GM20431 (cell line): ENCODE results near the gene FOXF2.
"Not testable (repeated sequence)": the region's sequence is repeated elsewhere in the genome, so short reads cannot be mapped to it uniquely, and the experiment has no call there.

Source experiments
- in situ Hi-C: fragments of 300-500 bp; cut with MseI, MboI; formaldehyde crosslinking; loops from one replicate; pipeline ENCODE4 v1.15.0; 2020; ENCODE audit warnings: low sequenced_read_pairs; ENCODE audit not compliant: unreplicated experiment

The FOXF2 gene

DNA sequence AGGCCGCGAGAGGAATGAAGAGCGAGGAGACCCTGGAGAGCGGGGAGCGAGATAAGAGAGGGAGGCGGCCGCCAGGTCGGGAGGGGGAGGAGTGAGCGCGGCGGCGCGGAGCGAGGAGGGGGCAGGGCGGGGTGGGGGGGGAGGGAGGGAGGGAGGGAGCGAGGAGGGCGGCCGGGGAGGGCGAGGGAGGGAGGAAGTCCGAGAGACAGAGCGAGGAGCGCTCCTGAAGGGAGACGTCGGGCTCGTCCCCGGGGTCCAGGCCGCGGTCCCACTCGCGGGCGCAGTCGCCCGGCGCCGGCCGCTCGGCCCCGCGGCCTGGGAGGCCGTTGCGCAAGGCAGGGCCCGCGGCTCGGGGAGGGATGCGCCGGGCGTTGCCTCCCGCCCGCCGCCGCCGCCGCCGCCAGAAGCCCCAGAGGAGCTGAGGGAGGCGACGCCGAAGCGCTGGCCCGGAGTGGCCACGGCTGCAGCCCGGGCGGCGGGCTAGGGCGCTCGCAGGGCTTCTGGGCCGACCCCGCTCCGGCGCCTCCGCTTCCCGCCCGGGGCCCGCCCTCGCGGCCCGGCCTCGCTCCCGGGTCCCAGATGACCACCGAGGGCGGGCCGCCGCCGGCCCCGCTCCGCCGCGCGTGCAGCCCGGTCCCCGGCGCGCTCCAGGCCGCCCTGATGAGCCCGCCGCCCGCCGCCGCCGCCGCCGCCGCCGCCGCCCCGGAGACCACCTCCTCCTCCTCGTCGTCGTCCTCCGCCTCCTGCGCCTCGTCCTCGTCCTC is at the start of gene FOXF2:
TSS of gene FOXF2 (plus strand) at position 208 of the 764 bp plus-strand sequence. CDS start at position 580, 372 bp downstream.
- in situ Hi-C loops: loop anchor here (25.0 kb wide), 1 partner anchor 602 kb away; no protein-coding TSS in a partner anchor

GRCh38 chr6:1346101-1346500 is 43.3 kb upstream of the FOXF2 start:
- in situ Hi-C loops: no loop called here

GRCh38 chr6:1346558-1347091 is 42.8 kb upstream of the FOXF2 start:
- in situ Hi-C loops: no loop called here

GRCh38 chr6:1347161-1347560 is 42.2 kb upstream of the FOXF2 start:
- in situ Hi-C loops: no loop called here

DNA sequence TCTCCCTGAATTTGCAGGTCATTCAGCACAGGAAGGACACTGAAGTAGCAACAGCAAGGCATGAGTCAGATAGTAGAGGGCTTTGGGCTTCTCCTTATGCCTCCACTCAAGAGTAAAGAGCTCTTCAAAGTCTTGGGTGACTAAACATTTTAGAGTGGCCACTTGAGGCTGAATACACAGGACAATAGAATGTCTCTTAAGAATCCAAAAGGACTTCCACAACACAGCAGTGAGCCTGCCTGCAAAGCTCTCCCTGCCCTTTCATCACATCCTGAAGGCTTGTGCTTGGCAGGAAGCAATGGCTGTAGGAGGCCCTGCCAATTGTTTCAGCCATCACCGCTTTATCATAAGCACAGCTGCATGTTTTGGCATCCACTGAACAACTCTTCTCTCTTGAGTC is 40.7 kb upstream of the FOXF2 start:
- in situ Hi-C loops: no loop called here

- in situ Hi-C loops: no loop called here
Observed at GRCh38 chr6:1349655-1350054, 39.7 kb upstream of the FOXF2 start.

- in situ Hi-C loops: no loop called here
Observed at GRCh38 chr6:1351381-1352008, 37.9 kb upstream of the FOXF2 start.

DNA sequence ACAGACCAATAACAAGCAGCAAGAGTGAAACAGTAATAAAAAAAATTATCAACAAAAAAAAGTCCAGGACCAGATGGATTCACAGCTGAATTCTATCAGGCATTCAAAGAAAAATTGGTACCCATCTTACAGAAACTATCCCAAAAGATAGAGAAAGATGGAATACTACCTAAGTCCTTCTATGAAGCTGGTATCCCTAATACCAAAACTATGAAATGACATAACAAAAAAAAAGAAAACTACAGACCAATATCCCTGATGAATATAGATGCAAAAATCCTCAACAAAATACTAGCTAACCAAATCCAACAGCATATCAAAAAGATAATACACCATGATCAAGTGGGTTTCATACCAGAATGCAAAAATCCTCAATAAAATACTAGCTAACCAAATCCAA is 34.3 kb upstream of the FOXF2 start:
- in situ Hi-C loops: not testable (repeated sequence)

DNA sequence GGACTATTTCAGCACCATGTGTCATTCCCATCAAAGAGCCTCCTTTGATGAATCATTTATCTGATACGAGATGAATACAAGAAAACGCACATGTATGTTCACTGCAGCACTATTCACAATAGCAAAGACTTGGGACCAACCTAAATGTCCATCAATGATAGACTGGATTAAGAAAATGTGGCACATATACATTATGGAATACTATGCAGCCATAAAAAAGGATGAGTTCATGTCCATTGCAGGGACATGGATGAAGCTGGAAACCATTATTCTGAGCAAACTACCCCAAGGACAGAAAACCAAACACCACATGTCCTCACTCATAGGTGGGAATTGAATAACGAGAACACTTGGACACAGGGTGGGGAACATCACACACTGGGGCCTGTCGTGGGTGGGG is 27.7 kb upstream of the FOXF2 start:
- in situ Hi-C loops: not testable (repeated sequence)

DNA sequence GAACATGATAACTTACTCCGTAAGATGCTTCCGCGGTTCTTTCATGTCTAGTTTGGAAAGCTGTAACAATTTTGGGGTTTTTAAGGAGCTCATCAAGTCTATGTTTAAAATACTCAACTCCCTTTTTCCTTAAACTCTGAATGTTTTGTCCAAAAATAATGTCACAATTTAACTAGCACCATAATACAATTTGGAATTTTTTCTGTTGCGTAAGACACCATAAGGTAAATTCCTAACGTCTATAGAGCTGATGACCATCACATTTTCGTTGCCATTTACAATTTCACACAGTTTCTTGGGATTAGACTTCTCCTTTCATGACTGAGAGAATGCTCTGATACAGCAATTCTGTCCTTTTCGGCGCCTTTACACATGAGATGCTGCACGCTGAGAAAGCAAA is 26.7 kb upstream of the FOXF2 start:
- in situ Hi-C loops: no loop called here

DNA sequence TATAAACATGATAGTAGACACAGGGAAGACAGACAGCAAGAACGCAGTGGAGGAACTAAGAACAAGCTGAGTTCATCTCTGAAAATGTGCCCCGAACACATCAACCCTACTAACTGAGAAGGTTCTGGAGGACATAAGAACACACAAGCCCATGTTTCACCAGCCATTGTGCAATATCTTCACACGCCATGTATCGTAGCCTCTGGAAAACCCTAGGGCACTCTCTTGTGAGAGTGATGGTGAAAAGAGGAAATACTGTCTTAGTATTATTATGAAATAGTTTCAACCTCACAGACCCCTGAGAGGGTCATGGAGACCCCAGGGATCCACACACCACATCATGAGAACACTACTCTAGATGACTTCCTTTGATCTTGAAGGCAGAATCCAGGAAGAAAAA is 26.1 kb upstream of the FOXF2 start:
- in situ Hi-C loops: no loop called here

DNA sequence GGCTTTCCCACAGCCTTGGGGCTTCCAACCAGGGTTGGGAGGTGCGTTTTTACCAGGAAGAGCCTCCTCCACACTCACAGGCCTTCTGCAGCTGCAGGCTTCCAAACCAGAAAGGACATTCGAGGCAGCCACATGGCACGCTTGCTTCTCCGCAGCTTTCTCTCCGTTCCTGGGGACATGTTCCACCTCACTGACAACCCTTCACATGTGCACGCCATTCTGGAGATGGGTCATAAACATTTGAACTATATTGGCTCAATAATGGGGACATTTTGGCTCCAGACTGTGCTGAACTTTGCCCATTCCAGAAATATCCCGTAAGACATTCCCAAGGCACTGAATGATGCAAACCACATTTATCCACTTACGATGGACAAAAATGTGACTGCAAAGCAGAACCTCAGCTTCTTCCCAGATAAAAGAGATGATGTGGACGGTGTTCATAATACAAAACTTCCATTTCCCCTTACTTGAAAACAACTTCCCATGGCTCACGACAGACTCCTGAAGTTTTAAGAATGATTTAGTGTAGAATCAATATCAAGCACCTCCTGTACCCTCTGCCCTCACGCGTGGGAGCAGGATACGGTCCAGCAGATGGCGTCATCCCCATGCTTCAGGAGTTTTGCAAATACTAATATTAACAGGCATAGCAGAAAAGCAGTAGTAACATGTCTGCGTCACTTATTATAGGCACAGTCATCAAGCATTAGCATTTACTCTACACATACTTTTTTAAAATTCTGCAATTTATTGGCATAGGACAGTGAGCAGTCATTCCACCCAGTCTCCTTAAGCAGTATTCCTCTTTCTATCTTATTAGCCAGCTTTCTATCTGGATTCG is 25.4 kb upstream of the FOXF2 start:
- in situ Hi-C loops: no loop called here

- in situ Hi-C loops: no loop called here
Observed at GRCh38 chr6:1364791-1365190, 24.6 kb upstream of the FOXF2 start.

DNA sequence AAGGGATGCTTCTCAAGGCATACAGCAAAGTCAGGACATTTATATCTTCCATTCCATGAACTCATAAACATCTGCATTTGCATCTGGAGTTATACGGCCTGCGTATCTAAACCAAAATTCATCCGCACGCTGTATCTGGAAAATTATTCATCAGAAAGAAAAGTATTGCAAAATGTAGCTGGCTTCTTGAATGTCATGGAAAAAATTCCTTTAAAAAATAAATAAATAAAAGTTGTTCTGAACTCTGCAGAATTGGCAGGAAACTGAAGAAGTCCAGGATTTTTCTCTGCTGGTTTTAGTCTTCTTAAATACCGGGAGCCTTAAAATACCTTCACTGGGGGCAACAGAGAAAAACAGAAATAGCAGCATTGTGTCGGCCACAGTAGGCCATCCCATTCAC is 23.7 kb upstream of the FOXF2 start:
- in situ Hi-C loops: no loop called here

DNA sequence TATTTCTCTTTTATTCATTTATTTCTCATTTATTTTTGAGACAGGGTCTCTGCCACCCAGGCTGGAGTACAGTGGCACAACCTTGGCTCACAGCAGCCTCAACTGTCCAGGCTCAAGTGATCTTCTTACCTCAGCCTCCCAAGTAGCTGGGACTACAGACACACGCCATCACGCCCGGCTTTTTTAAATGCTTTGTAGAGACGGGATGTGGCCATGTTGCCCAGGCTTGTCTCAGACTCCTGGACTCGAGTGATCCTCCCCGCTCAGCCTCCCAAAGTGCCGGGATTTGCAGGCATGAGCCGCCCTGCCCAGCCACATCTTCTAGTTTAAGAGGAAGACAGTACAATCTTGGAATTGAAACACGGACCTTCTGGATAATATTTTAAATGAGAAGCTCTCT is 21.6 kb upstream of the FOXF2 start:
- in situ Hi-C loops: no loop called here

- in situ Hi-C loops: no loop called here
Observed at GRCh38 chr6:1368940-1369339, 20.4 kb upstream of the FOXF2 start.

DNA sequence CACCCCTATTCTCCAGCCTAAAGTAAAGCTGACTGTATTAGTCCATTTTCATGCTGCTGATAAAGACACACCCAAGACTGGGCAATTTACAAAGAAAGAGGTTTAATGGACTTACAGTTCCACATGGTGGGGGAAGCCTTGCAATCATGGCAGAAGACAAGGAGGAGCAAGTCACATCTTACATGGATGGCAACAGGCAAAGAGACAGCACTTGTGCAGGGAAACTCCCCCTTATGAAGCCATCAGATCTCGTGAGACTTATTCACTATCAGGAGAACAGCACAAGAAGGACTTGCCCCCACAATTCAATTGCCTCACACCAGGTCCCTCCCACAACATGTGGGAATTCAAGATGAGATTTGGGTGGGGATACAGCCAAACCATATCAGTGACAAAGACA is 19.7 kb upstream of the FOXF2 start:
- in situ Hi-C loops: not testable (repeated sequence)

GRCh38 chr6:1371933-1372332 is 17.4 kb upstream of the FOXF2 start:
- in situ Hi-C loops: no loop called here

DNA sequence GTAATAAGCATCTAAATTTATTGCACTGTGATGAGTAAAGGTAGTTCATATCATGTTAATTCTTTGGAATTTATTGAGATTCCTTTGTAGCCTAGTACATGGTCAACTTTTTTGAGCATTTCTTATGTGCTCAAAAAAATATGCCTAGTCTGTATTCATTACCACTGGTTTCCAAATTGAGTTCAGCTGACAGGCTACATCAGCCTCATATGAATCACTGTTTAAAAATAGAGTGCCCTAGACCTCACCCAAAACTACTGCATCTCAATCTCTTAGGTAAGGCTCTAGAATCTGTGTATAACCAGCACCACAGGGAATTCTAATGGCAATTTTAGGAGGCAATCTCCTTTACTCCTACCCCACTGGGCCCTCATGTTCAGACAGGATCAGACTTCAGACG is 16.7 kb upstream of the FOXF2 start:
- in situ Hi-C loops: no loop called here

GRCh38 chr6:1376653-1377052 is 12.7 kb upstream of the FOXF2 start:
- in situ Hi-C loops: loop anchor here (25.0 kb wide), 1 partner anchor 589 kb away; no protein-coding TSS in a partner anchor
